BLaER1 treated with 17β-estradiol and CSF1 and Interleukin-3, amounts not matched to agents 10 nM and 100 nM (cell line): ENCODE measurements around the gene AHCYL2.

Experiments
- H3K27ac ChIP-seq, 11 experiments: shearing (Covaris generic); formaldehyde crosslinking; 2 replicates each; pipeline ENCODE4 v1.8.1; 2022
- H3K27me3 ChIP-seq, 11 experiments: shearing (Covaris generic); formaldehyde crosslinking; 2 replicates each; pipeline ENCODE4 v1.8.1; 2022
- H3K36me3 ChIP-seq, 11 experiments: shearing (Covaris generic); formaldehyde crosslinking; 2 replicates each; pipeline ENCODE4 v1.8.1; 2022
- H3K4me1 ChIP-seq, 10 experiments: shearing (Covaris generic); formaldehyde crosslinking; 2 replicates each; pipeline ENCODE4 v1.8.1; 2022
- H3K4me2 ChIP-seq, 11 experiments: shearing (Covaris generic); formaldehyde crosslinking; 2 replicates each; pipeline ENCODE4 v1.8.1; 2022
- H3K4me3 ChIP-seq, 10 experiments: shearing (Covaris generic); formaldehyde crosslinking; 2 replicates each; pipeline ENCODE4 v1.8.1; 2022
- H3K9ac ChIP-seq, 11 experiments: shearing (Covaris generic); formaldehyde crosslinking; 2 replicates each; pipeline ENCODE4 v1.8.1; 2022
- H3K9me3 ChIP-seq, 11 experiments: shearing (Covaris generic); formaldehyde crosslinking; replicated peaks in 1 of 11; 2 replicates each; pipeline ENCODE4 v1.8.1; 2022
- H4K20me1 ChIP-seq, 11 experiments: shearing (Covaris generic); formaldehyde crosslinking; 2 replicates each; pipeline ENCODE4 v1.8.1; 2022
- Cebpa-rat ChIP-seq, 11 experiments: shearing (Covaris generic); IDR thresholded peaks; 2 replicates each; pipeline ENCODE4 v1.8.1; 2022

AHCYL2 gene

GRCh38 chr7:129203050-129203741, 21.6 kb upstream of the AHCYL2 start:
- Histone ChIP-seq H3K4me2 (no peak overlapping the region), H3K4me1 (peaks cover 0 to 8% (median 1%) of the 10 kb centered on the region in 10 experiments; a peak in 5 of 20 replicates), H3K27me3 (no peaks in the 10 kb centered on the region), H3K4me3 (no peak overlapping the region), H3K27ac (no peak overlapping the region), H4K20me1 (0 out of 22 replicates have a peak, but pooled peaks cover 0 to 6% (median 0%) of the 10 kb centered on the region in 11 experiments), H3K9ac (no peak overlapping the region), H3K9me3 (no peaks in the 10 kb centered on the region), H3K36me3 (peaks cover 0 to 39% (median 11%) of the 10 kb centered on the region in 11 experiments; a peak in 11 of 22 replicates)
- TF ChIP-seq Cebpa-rat (IDR thresholded peaks at IDR 0.05), result no peak

GRCh38 chr7:129205126-129205818, 19.6 kb upstream of the AHCYL2 start:
- Histone ChIP-seq H3K4me3 (no peak overlapping the region), H4K20me1 (0 out of 22 replicates have a peak, but pooled peaks cover 0 to 6% (median 0%) of the 10 kb centered on the region in 11 experiments)

DNA sequence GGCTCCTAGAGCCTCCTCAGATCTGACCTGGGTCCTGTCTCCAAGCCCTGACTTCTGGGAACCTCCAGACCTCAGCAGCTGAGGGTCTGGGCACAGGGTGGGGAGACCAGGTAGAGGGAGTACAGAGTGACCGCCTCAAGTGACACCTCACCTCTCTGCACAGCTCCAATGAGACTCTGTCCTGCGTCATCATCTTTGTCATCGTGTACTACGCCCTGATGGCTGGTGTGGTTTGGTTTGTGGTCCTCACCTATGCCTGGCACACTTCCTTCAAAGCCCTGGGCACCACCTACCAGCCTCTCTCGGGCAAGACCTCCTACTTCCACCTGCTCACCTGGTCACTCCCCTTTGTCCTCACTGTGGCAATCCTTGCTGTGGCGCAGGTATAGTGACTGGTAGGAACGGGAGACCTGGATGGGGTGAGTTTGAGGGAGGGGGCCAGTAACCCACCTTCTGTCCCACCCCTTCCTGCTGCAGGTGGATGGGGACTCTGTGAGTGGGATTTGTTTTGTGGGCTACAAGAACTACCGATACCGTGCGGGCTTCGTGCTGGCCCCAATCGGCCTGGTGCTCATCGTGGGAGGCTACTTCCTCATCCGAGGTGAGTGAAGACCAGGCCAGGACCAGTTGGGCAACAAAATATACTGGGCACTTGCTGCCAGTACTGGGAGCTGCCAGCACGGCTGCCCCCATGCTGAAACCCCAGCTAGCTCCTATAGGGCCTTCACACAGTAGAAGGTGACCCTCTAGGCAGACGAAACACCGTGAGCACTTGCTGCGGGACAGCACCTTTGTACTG, 18.6 kb upstream of the AHCYL2 start:
- 0 out of 22 replicates have a peak, but pooled peaks cover 0 to 6% (median 0%) of the 10 kb centered on the region in 11 experiments for H4K20me1 ChIP-seq
- no peak overlapping the region for H3K9ac ChIP-seq
- H3K27me3 ChIP-seq, result no peaks in the 10 kb centered on the region
- no peaks in the 10 kb centered on the region for H3K9me3 ChIP-seq
- H3K27ac ChIP-seq, result no peak overlapping the region
- H3K4me1 ChIP-seq, result peaks cover under 1 to 13% (median 3%) of the 10 kb centered on the region in 10 experiments; a peak in 15 of 20 replicates
- H3K4me2 ChIP-seq, result no peak overlapping the region
- H3K36me3 ChIP-seq, result peaks cover 0 to 61% (median 28%) of the 10 kb centered on the region in 11 experiments; a peak in 13 of 22 replicates
- H3K4me3 ChIP-seq, result no peak overlapping the region
- TF ChIP-seq Cebpa-rat (IDR thresholded peaks at IDR 0.05), result no peak

More at GRCh38 chr7:129205126-129205818, 19.6 kb upstream of the AHCYL2 start:
- H3K36me3 ChIP-seq, result peaks cover 0 to 52% (median 20%) of the 10 kb centered on the region in 11 experiments; a peak in 11 of 22 replicates
- H3K27ac ChIP-seq, result no peak overlapping the region
- peaks cover 0 to 9% (median 0%) of the 10 kb centered on the region in 10 experiments; a peak in 1 of 20 replicates for H3K4me1 ChIP-seq
- no peak overlapping the region for H3K4me2 ChIP-seq
- TF ChIP-seq Cebpa-rat (IDR thresholded peaks at IDR 0.05), result no peak
- H3K27me3 ChIP-seq, result no peaks in the 10 kb centered on the region
- no peaks in the 10 kb centered on the region for H3K9me3 ChIP-seq
- H3K9ac ChIP-seq, result no peak overlapping the region

DNA sequence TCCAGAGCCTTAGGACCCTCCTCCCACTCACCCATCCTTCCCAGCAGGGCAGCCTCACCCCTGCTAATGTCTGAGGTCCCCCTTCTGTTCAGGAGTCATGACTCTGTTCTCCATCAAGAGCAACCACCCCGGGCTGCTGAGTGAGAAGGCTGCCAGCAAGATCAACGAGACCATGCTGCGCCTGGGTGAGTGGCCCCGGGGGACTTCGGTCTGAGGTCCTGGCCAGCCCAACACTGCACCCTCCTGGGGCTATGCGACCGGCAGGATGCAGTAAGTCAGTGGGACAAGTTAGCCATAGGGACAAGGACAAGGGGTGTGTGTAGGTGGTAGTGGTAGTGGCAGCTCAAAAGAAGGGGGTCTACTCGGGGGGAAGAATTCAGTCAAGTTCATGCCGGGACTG, 16.2 kb upstream of the AHCYL2 start:
- H3K27ac ChIP-seq, result no peak overlapping the region
- no peak for TF ChIP-seq Cebpa-rat (IDR thresholded peaks at IDR 0.05)
- no peaks in the 10 kb centered on the region for H3K27me3 ChIP-seq
- H3K4me1 ChIP-seq, result peaks cover 9 to 34% (median 18%) of the 10 kb centered on the region in 10 experiments
- H3K4me3 ChIP-seq, result no peak overlapping the region
- 0 out of 22 replicates have a peak overlapping the region, but pooled peaks of 1 of the 11 experiments have one; percentile 4 for H3K9ac ChIP-seq
- peaks cover 0 to 66% (median 28%) of the 10 kb centered on the region in 11 experiments; a peak in 13 of 22 replicates for H3K36me3 ChIP-seq
- H3K9me3 ChIP-seq, result no peaks in the 10 kb centered on the region
- no peak overlapping the region for H3K4me2 ChIP-seq
- no peaks in the 10 kb centered on the region for H4K20me1 ChIP-seq

- Histone ChIP-seq H3K36me3 (peaks cover 0 to 66% (median 28%) of the 10 kb centered on the region in 11 experiments; a peak in 13 of 22 replicates), H3K4me2 (no peak overlapping the region)
- TF ChIP-seq Cebpa-rat (IDR thresholded peaks at IDR 0.05), result no peak
Observed at GRCh38 chr7:129209067-129209926, 15.5 kb upstream of the AHCYL2 start.

GRCh38 chr7:129210256-129210988, 14.4 kb upstream of the AHCYL2 start:
- Histone ChIP-seq H3K27me3 (no peaks in the 10 kb centered on the region), H3K4me3 (no peak overlapping the region), H3K4me2 (no peak overlapping the region), H3K9me3 (peaks cover 0 to 9% (median 5%) of the 10 kb centered on the region in 11 experiments; a peak in 14 of 22 replicates), H3K9ac (no peak overlapping the region), H3K36me3 (peaks cover 0 to 61% (median 26%) of the 10 kb centered on the region in 11 experiments; a peak in 12 of 22 replicates), H3K27ac (peak overlapping the region in 1 of 11 experiments; percentile 57; a peak in 1 of 22 replicates), H3K4me1 (peaks cover 9 to 38% (median 18%) of the 10 kb centered on the region in 10 experiments), H4K20me1 (no peaks in the 10 kb centered on the region)
- no peak for TF ChIP-seq Cebpa-rat (IDR thresholded peaks at IDR 0.05)

More at GRCh38 chr7:129209067-129209926, 15.5 kb upstream of the AHCYL2 start:
- H4K20me1 ChIP-seq, result no peaks in the 10 kb centered on the region
- H3K27me3 ChIP-seq, result no peaks in the 10 kb centered on the region
- no peak overlapping the region for H3K27ac ChIP-seq
- H3K9me3 ChIP-seq, result no peaks in the 10 kb centered on the region
- peaks cover 9 to 38% (median 18%) of the 10 kb centered on the region in 10 experiments for H3K4me1 ChIP-seq
- H3K4me3 ChIP-seq, result no peak overlapping the region
- H3K9ac ChIP-seq, result no peak overlapping the region

DNA sequence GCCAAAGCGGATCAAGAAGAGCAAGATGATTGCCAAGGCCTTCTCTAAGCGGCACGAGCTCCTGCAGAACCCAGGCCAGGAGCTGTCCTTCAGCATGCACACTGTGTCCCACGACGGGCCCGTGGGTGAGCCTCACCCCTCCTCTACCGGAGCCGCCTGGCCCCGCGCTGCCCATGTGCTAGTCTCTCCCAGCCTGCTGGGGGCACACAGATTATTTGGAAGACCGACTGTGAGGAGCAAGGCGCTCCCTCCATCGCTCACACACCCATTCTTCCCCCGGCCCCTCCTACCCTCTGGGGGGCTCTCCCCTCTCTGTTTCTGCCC, 13.9 kb upstream of the AHCYL2 start:
- Histone ChIP-seq H3K27ac (peak overlapping the region in 4 of 11 experiments; percentile 30 to 57 (median 52); a peak in 3 of 22 replicates), H3K9me3 (peaks cover 4 to 14% (median 11%) of the 10 kb centered on the region in 11 experiments; a peak in 19 of 22 replicates), H3K27me3 (no peaks in the 10 kb centered on the region), H3K4me3 (no peak overlapping the region), H4K20me1 (no peaks in the 10 kb centered on the region), H3K4me2 (peak overlapping the region in 4 of 11 experiments; percentile 68 to 75 (median 74); a peak in 5 of 22 replicates), H3K9ac (no peak overlapping the region), H3K36me3 (peaks cover 0 to 56% (median 20%) of the 10 kb centered on the region in 11 experiments; a peak in 12 of 22 replicates), H3K4me1 (peaks cover 9 to 38% (median 18%) of the 10 kb centered on the region in 10 experiments)
- no peak for TF ChIP-seq Cebpa-rat (IDR thresholded peaks at IDR 0.05)
